NCI-H345 treated with DMSO at 0.1 percent for 48 hours (cell line): ENCODE results near the gene GABRG3.
"Not testable (repeated sequence)": the region's sequence is repeated elsewhere in the genome, so short reads cannot be mapped to it uniquely, and the experiment has no call there.

Experiments used
- DNase-seq: peaks from one replicate; lab custom pipeline; 2025; ENCODE audit not compliant: unreplicated experiment; lab: John Stamatoyannopoulos, UW

GABRG3 gene

DNA sequence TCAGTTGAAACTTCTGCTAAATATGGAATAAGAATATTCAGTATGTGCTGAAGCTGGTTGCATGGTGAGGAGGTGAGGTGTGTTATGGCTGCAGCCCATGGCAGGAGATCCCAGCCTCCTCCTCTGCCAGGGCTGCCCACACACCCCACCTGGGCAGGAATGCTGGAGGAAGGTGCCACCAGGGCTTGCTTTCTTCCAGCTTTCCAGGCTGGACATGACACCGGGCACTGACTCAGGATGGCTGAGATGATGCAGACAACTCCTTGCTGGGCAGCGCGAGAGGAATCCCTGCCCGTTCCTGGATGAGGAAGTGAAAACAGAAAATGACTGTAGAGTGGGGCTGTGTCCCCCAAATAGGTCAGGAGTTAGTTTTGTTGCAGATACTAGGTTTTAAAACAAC, 14.1 kb downstream of the GABRG3 start:
- no peak for DNase-seq

DNA sequence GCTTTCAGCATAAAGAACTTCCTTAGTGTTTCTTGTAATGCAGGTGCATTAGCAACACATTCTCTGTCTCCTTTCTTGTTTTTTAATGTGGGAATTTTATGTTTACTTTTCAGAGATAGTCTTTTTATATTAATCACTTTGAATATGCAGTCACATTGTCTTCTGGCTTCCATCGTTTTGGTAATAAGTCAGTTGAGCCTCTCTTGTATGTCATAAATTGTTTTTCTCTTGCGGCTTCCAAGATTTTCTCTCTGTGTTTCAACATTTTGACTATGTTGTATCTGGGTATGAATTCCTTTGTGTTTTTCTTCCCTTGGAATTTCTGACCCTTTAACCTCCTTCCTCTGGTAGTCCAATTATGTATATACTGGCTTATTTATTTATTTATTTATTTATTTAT, 25.3 kb downstream of the GABRG3 start:
- no peak for DNase-seq

DNA sequence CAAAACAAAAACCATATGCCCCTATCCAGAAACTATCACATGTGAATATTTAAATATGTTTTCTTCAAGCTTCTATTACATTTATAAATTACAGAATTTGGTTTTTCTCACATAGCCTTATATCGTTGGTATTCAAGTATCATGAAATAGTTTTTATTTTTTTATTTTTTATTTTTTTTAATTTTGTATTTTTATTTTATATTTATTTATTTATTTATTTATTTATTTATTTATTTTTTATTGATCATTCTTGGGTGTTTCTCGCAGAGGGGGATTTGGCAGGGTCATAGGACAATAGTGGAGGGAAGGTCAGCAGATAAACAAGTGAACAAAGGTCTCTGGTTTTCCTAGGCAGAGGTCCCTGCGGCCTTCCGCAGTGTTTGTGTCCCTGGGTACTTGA, 32.0 kb downstream of the GABRG3 start:
- not testable (repeated sequence) for DNase-seq

DNA sequence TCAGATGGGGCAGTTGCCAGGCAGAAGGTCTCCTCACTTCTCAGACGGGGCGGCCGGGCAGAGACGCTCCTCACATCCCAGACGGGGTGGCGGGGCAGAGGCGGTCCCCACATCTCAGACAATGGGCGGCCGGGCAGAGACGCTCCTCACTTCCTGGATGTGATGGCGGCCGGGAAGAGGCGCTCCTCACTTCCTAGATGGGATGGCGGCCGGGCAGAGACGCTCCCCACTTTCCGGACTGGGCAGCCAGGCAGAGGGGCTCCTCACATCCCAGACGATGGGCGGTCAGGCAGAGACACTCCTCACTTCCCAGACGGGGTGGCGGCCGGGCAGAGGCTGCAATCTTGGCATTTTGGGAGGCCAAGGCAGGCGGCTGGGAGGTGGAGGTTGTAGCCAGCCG, 33.2 kb downstream of the GABRG3 start:
- not testable (repeated sequence) for DNase-seq

DNA sequence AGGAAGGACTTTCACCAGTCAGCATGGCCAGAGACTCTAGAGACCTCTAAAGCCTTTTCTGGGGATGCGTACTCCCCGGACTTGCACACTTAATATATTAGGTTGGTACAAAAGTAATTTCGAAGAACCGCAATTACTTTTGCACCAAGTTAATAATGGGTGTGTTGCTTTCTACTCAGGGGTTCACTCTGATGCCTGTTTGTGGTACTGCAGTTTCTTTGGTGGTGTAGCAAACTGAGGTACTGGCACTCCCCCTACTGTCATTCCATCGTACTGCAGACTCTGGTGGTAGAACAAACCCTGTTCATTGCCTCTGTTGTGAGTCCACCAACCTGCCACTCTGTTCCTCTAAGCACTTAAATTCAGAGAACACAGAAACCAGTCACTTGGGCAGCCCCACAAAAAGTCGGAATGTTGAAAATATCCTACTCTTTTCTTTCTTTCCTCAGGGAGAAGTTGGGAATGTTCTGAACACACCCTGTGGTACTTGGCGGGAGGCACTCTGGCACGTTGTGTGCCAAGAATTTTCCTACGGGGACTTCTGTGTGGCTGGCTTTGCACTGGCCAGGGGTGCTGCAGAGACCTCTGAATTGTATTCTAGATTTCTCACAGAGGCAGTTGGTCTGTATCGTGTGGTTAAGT, 46.3 kb downstream of the GABRG3 start:
- peak; percentile 39 for DNase-seq

DNA sequence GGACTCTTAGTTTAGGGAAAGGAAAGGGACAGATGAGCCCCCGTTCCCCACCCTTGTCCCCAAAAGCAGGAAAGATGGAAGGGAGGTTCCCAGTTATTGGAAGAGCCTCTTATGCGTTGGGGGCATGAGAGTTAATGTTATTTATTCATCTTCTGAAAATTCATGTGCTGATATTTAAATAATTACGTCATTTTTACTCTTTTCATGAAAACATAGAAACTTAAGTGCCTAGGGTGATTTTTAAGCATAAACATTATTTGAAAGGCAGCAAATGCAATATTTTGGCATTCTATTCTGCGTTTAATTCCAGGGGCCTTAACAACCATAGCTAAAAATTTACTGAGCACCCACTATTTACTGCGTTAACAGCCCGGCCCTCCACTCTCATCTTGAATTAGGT, 48.7 kb downstream of the GABRG3 start:
- no peak for DNase-seq

DNA sequence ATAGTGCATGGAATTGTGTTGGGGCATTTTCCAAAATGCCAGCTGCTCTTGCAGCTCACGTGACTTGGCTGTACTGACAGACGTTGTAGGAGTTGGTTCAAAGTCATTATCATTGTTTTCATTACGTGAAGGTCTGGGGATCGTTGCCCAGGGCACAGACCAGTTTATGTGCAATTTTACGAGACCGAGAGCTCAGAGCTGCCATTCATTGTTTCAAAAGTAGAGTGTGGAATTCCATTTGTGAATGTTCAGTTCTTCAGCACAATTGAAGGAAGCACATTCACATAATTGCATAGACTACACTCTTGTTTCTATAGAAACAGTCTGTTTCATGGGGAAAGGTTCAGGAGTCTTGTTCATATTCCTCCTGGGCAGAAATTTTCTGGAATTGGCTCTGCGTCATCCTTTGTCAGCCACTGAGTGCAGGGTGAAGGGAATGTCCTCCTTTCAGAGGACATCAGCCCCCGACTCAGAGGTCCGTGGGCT, 54.5 kb downstream of the GABRG3 start:
- no peak for DNase-seq

DNA sequence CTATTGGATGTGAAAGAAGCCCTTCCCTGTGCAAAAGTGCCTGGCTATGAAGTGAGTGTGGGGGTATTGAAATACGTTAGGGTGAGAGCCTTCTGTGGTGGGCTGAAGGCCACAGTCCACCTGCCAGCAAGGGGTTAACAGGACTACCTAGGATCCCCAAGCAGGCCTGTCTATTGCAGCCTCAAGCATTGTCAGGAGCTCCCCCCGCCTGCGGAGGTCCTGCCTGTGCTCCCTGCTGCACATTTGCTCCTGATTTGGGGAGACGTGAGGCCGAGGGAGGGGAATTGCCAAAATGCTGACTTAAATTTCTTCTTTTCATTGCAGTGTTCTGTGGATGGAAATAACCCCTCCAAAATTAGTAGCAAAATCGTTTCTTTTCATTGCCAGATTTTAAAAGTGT, 56.2 kb downstream of the GABRG3 start:
- DNase-seq: no peak

DNA sequence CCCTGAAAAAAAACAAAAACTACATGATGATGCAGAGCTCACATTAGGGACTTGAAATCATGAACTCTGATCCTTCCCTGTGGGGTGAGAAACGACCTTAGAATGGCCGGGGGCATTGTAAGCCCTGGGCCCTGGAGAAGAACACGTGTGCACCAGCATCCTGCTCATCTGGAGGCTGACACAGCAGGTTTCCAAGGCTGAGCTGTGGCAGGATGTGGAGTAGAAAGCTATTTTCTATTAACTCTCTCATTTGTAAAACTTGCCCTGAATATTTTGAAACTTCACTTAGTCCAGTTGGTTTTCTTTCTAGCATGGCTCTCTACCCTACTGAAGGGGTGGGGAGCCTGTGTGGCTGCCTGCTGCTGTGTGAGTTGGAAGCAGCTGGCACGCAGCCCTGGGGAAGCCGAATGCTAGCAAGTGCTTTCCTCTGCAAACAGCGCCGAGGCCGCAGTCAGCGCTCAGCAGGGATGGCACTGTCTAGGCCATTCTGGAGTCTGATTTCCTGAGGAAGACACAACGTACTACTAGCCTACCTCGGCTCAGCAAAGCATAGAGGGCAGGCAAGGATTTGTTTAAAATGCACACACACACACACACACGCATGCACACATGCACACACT, 58.0 kb downstream of the GABRG3 start:
- DNase-seq: peak; percentile 43

DNA sequence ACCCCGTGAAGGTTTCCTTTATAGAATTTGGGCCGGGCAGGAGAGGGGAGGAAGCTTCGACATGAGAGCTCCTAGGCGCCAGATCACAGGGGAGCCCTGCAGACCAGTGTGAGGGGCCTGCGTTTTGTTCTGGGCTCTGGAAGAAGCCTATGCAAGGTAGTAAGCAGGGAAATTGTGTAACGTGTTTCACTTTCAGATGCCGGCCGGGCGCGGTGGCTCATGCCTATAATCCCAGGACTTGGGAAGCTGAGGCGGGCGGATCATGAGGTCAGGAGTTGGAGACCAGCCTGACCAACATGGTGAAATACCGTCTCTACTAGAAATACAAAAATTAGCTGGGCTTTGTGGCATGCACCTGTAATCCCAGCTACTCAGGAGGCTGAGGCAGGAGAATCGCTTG, 65.2 kb downstream of the GABRG3 start:
- DNase-seq: no peak

DNA sequence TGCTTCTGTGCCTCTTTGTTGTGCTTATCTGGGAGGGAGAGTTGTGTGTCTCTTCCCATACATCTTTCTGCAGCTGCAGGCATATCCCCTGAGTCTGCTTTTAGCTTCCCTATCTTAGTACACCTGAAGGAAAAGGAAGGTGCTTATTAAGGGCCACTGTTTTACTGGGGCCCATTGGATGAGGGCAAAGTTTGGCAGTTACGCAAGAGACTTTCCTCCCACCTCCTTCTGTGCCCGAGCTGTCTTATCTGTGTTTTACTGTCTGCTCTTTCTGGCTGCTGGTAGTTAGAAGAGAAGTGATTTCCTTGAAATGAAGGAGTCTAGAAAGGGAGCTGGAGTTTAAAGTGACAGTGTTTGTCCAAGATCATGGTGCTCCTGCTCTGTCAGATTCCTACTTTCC, 66.5 kb downstream of the GABRG3 start:
- no peak for DNase-seq

DNA sequence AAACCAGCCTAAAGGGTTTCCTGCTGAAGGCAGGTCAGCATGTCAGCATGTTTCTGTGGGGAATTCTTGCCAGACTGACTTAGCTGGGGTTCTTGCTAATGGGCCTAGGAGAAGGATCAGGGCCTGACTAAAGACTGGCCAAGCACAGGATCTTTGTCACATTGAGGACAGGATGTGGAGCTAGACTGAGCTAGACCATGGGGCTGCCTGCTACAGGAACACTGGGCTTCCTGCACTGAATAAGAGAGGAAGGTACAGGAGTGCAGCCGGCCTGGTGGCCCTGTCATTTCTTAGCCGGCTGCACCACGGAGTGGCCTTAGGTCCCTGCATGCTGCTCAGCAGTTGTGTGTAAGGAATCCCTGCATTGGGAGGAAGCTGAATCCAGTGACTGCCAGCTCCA, 68.2 kb downstream of the GABRG3 start:
- DNase-seq: no peak

DNA sequence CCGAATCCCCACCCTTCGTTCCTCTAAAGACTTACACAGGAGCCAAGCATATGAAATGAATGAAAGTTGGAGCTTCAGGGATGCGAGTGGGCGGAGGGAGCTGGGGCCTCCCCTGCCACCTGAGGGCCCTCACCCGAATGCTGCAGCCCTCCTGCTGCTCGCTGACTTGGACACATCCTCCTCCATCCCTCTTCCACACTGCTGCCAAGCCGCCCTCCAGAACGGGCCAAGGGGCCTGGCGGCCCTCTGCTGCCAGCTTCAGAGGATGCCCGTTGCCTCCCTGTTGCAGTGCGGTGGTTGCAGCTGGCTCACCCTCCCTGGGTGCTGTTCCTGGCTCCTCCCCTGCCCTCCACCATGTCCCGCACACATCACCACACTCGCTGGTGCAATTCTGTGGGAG, 71.2 kb downstream of the GABRG3 start:
- no peak for DNase-seq

DNA sequence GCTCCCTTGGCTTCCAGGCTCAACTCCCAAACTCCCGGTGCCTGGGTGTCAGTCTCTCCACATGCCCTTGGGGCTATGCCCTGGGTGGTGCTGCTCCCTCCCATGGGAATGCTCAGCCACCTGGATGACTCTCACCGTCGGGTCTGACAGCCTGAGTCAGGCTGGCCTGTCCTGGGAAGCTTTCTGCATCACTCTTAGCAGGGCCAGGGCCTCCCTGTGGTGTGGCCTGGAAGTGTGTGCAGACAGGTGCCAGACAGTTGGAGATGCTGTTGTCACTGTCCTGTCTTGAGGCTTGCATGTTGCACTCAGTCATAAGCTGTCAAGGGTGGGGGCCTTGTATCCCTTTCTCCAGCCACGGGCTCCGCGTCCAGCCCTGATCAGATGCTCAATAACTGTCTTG, 71.7 kb downstream of the GABRG3 start:
- DNase-seq: no peak

DNA sequence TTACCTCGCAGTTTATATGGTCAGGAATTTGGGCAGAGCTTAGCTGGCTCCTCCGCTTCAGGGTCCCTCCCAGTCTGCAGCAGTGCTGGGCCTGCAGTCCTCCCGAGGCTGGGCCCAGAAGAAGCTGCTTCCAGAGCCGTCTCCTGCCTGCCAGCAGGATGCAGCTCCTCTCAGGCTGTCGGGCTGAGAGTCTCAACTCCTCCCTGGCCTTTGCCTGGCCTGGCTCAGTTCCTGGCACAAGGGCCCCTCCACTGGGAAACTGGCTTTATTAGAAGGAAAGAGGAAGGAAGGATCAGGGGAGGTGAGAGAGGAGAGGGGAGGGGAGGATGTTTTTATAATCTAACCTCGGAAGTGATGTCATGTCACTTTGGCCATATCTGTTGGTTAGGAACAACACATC, 72.8 kb downstream of the GABRG3 start:
- no peak for DNase-seq

DNA sequence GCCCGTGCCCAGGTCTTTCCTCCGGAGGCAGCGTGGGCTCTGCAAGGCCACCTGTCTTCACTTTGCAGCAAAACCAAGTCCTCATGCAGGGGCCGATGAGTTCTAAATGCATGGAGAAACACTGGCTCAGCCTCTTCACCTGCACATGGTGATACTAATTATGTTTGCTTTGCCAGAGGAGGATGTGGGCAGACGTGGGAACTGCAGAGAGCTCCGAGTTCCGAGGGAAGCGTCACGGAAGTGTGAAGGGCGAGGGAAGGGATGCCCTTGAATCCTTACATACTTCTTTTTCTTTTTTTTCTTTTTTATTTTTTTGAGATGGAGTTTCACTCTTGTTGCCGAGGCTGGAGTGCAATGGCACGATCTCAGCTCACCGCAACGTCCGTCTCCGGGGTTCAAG, 74.8 kb downstream of the GABRG3 start:
- no peak for DNase-seq

DNA sequence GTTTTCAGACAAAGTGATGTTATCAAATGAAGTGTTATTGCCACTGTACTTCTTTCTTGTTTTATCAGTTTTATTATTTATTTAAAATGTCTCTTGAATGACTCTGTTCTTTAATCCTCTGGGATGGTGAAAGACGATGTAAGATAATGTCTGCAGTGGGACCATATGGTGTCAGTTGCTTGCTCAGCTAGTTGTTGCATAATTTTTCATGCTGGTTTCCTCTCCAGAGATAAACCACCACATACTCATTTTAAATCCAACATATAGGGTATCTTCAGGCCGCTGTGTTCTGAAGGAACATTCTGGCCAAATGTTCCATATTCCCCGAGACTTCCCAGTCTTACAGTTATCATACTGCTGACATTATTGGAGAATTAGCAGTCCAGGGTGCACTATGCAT, 75.9 kb downstream of the GABRG3 start:
- DNase-seq: no peak

DNA sequence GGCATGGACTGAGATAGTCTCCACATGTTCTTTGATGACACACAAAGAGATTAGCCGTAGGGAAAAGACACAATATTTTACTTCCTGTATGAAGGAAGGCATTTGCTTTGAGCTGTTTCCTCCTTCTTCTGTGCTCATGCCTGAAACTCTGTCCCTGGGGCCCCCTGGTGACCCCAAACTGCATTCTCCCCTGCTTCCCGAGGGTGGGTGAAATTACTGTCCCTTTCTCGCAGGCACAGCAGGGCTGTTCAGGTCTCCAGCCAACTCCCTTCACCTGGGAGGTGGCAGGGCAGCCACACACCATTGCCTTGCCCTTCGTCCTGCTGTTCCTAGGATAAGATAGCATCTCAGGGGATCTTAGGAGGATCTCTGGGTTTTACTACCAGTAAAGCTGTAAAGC, 79.2 kb downstream of the GABRG3 start:
- DNase-seq: no peak

DNA sequence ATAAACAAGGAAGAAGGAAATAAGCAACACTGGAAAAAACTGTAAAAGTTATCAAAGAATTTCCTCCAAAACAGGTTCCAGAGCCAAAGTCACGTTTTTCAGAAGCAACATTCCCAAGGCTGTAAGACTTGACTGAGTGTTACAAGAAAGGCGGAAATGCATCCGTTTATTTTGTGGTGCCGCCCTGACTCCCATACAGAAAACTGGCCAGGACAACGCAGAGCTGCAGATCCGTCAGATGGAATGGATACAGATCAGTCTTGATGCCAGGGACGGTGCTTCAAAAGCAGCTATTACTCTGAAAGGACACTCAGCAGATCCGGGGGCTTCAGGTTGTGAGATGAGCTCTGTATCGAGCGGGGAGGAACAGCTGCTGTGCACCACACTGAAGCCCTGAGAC, 83.4 kb downstream of the GABRG3 start:
- no peak for DNase-seq

DNA sequence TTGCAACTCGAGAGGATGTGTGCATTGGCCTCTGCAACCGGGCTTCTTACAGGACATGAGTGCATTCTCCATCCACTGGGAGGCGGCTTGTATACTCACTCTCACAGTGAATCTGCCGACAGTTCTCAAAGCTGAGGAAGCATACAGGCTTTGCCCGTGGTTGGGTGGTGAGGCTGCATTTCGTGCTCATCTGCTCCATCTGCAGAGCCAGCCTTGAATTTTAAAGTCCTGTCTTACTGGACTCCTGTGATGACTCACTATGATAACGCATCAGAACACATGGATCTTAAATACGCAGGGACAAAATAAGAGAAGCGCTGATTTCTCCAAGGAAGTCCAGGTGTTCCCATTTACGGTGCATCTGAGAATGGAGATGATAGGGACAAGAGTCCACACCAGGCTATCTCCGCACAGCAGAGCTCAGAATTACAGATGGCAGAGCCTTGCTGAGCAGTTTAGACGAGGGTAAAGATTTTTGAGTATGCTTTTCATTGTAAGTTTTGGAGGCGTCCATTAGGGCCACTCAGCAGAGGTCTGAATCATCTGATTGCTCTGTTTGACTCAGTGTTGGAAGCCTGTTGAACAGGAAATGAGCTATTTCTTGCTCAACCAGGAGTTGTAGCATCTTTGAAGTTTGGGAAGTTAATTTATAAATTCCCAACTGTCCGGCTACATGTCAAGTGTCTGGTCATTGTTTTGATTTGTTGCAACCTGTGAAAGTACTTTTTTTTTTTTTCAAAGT, 87.1 kb downstream of the GABRG3 start:
- no peak for DNase-seq

DNA sequence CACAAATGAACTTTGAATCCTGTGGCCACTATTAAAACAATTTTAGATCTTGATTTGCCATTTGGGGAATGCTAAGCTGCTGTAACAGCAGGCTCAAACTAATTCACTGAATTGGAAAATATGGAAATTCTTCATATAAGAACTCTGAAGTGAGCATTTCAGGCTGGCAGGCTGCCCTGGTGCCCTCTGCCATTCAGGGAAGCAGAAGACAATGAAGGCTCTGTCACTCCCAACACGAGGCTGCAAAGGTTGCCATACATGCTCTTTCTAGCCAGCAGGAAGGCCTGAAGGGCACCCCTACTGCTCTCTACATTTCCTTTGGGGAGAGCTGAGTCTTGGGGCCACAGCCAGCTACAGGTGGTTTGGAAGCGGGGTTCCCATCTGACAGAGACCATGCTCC, 88.0 kb downstream of the GABRG3 start:
- DNase-seq: no peak

DNA sequence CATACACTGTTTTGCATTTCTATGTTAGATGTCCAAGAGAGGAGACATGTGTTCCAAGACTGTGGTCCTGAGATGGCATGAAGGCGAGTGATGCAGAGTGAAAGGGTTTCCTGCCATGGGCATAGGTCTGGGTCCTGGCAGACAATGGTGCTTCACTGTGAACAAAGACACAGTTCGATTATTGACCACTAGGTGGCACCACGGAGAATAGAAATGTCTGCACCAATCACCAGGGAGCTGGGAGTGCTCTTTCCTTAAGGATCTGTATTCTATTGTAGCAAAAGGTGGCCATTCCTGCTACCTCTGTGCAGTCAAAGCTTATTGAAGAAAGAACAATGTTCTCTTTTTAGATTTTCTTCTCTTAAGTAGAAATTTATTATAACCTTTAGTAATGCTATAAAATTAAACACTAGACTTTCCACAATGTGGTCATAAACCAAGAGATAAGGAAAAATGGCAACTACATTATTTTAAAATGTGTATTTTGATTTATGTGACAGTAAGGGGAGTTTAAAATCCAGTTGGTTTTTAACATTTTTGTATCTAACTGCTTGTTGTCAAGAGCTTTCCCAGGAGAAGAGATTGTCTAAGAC, 88.7 kb downstream of the GABRG3 start:
- DNase-seq: no peak
